ENCODE results near the gene NAALADL2. TPM values are rescaled to one million over a fixed set of nuclear protein-coding genes. Genes with fewer than 3 reads are reported as not detected.

NAALADL2 gene
- total RNA-seq, 1 experiment from 2014 or later: 2.7 TPM

DNA sequence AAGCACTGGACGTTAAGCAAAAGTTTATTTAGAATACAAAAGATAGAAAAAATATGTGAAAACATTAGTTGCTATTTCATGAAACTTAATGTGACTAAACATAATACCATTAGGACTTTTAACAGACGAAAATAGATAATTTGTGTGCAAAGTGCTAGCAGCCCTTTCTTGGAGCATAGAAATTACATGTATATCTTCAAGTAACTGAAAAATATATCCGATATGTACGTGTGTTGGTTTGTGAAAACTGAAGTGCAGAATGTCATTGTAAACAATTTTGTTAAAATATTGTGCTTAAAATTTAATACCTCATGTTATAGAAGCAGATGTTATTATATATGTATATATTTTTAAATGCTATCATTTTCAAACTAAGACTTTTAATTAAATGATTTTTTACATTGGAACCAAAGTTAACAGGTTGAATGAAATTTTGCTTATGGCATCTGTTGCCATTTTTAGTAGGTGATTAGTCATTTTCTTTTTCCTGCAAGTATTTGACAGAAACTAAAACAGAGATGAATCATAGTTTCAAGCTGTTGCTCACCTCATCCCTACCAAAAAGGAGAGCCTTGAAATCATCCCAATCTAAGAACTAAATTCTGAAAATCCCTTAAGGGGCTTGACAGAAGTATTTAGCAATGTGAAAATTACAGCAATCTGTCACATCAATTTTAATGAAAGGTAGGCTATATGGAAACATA, 334.8 kb downstream of the NAALADL2 start:
- H3K4me1 ChIP-seq (ENCODE audit: control insufficient read depth, insufficient read depth, low read length): no peaks in the 10 kb centered on the region
- ChIA-PET CTCF (no interaction called here), POLR2A (no interaction called here)
- intact Hi-C loops (cut with micrococcal nuclease; ENCODE audit: unreplicated experiment): no loop called here
- BruUV-seq (replicated peaks): no TSS peak
- H3K27me3 ChIP-seq (ENCODE audit: control insufficient read depth, insufficient read depth, low read length): no peaks in the 10 kb centered on the region
- ATAC-seq (no peak), DNase-seq (ENCODE audit: low read depth, low spot score) (no peak)
- no peak overlapping the region for H3K27ac ChIP-seq (ENCODE audit: low read length)
- TF ChIP-seq TCF7L2 (IDR thresholded peaks at IDR 0.05; ENCODE audit: low read depth, low read length) (no peak), SIN3A (IDR thresholded peaks at IDR 0.05; ENCODE audit: borderline replicate concordance, insufficient read depth, low read depth, low read length) (no peak), POLR2AphosphoS5 (IDR thresholded peaks at IDR 0.05; ENCODE audit: low read depth, low read length) (no peak)
- TF ChIP-seq, protein P1, sequence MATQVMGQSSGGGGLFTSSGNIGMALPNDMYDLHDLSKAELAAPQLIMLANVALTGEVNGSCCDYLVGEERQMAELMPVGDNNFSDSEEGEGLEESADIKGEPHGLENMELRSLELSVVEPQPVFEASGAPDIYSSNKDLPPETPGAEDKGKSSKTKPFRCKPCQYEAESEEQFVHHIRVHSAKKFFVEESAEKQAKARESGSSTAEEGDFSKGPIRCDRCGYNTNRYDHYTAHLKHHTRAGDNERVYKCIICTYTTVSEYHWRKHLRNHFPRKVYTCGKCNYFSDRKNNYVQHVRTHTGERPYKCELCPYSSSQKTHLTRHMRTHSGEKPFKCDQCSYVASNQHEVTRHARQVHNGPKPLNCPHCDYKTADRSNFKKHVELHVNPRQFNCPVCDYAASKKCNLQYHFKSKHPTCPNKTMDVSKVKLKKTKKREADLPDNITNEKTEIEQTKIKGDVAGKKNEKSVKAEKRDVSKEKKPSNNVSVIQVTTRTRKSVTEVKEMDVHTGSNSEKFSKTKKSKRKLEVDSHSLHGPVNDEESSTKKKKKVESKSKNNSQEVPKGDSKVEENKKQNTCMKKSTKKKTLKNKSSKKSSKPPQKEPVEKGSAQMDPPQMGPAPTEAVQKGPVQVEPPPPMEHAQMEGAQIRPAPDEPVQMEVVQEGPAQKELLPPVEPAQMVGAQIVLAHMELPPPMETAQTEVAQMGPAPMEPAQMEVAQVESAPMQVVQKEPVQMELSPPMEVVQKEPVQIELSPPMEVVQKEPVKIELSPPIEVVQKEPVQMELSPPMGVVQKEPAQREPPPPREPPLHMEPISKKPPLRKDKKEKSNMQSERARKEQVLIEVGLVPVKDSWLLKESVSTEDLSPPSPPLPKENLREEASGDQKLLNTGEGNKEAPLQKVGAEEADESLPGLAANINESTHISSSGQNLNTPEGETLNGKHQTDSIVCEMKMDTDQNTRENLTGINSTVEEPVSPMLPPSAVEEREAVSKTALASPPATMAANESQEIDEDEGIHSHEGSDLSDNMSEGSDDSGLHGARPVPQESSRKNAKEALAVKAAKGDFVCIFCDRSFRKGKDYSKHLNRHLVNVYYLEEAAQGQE (IDR thresholded peaks at IDR 0.05; ENCODE audit: insufficient read depth in 1 of 2, low read depth in 2 of 2, low read length in 1 of 2): no peak
- TF ChIP-seq, protein P2, sequence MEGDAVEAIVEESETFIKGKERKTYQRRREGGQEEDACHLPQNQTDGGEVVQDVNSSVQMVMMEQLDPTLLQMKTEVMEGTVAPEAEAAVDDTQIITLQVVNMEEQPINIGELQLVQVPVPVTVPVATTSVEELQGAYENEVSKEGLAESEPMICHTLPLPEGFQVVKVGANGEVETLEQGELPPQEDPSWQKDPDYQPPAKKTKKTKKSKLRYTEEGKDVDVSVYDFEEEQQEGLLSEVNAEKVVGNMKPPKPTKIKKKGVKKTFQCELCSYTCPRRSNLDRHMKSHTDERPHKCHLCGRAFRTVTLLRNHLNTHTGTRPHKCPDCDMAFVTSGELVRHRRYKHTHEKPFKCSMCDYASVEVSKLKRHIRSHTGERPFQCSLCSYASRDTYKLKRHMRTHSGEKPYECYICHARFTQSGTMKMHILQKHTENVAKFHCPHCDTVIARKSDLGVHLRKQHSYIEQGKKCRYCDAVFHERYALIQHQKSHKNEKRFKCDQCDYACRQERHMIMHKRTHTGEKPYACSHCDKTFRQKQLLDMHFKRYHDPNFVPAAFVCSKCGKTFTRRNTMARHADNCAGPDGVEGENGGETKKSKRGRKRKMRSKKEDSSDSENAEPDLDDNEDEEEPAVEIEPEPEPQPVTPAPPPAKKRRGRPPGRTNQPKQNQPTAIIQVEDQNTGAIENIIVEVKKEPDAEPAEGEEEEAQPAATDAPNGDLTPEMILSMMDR (IDR thresholded peaks at IDR 0.05): no peak
- H3K36me3 ChIP-seq (ENCODE audit: control insufficient read depth, insufficient read depth, low read length): no peaks in the 10 kb centered on the region
- no peak overlapping the region for H3K4me3 ChIP-seq (ENCODE audit: low read depth in 2 of 2, low read length in 2 of 2)
- no peaks in the 10 kb centered on the region for H3K9me3 ChIP-seq (ENCODE audit: control insufficient read depth, insufficient read depth, low read depth, low read length)
- in situ Hi-C loops (cut with HindIII; ENCODE audit: low pct_unique_long_range_greater_than_20kb, low sequenced_read_pairs): no loop called here

DNA sequence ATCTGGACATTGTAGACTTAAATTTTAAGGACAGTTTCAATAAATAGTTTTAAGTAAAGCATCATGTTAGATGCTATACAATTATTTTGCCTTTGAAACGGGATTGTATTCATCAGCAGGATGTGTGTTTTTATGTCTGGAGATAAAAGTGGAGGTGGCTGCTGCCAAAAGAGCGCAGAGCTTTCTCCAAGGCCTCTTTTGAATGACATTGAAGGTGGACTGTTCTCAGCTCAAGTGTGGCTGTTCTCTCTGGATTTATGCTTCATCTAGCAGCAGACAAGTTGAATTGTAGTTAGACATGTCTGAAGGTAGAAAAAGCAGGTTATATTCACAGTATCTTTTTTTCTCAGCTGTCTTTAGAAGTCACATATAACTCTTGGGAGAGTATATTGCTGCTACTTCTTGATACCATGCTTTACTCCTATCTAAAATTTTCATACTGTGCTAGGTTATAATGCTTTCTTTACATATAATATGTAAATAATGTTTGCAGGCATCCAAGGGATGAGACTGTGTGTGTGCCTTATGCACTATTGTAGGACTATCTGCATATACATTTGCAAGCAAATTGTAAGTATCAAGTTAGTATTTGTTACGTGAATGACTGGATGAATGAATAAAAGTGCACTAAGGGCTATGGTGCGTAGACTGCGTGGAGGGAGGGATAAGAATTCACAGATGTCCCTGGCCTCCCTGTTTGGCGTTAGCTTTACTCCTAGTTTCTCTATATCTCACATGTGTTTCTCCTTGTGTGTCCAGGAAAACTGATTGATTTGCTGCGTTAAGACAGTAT, 340.1 kb downstream of the NAALADL2 start:
- CTCF ChIA-PET: no interaction called here
- no TSS peak for BruUV-seq (replicated peaks)
- H3K27me3 ChIP-seq (ENCODE audit: control insufficient read depth, insufficient read depth, low read length): no peaks in the 10 kb centered on the region

More for the DNA sequence above, 340.1 kb downstream of the NAALADL2 start:
- Histone ChIP-seq H3K9me3 (ENCODE audit: control insufficient read depth, insufficient read depth, low read depth, low read length) (no peaks in the 10 kb centered on the region), H3K27ac (ENCODE audit: low read length) (no peak overlapping the region), H3K4me3 (ENCODE audit: low read depth in 2 of 2, low read length in 2 of 2) (no peak overlapping the region), H3K4me1 (ENCODE audit: control insufficient read depth, insufficient read depth, low read length) (no peaks in the 10 kb centered on the region), H3K36me3 (ENCODE audit: control insufficient read depth, insufficient read depth, low read length) (no peaks in the 10 kb centered on the region)
- in situ Hi-C loops (cut with HindIII; ENCODE audit: low pct_unique_long_range_greater_than_20kb, low sequenced_read_pairs): no loop called here
- POLR2A ChIA-PET: no interaction called here
- DNase-seq (ENCODE audit: low read depth, low spot score) (no peak), ATAC-seq (no peak)
- TF ChIP-seq, protein P1 (IDR thresholded peaks at IDR 0.05; ENCODE audit: insufficient read depth in 1 of 2, low read depth in 2 of 2, low read length in 1 of 2): no peak
- TF ChIP-seq TCF7L2 (IDR thresholded peaks at IDR 0.05; ENCODE audit: low read depth, low read length): no peak
- TF ChIP-seq POLR2AphosphoS5 (IDR thresholded peaks at IDR 0.05; ENCODE audit: low read depth, low read length): no peak
- no peak for TF ChIP-seq SIN3A (IDR thresholded peaks at IDR 0.05; ENCODE audit: borderline replicate concordance, insufficient read depth, low read depth, low read length)
- TF ChIP-seq, protein P2 (IDR thresholded peaks at IDR 0.05): no peak
- intact Hi-C loops (cut with micrococcal nuclease; ENCODE audit: unreplicated experiment): no loop called here
